ENCODE data around the gene CCDC39. TPM values are rescaled to one million over a fixed set of nuclear protein-coding genes. Genes with fewer than 3 reads are reported as not detected.
A peak's percentile ranks its signal among the peaks of the same experiment; 100 is the strongest.

CCDC39 gene
- total RNA-seq, 1 experiment from 2014 or later, result 0.79 TPM

GRCh38 chr3:180600473-180600872 lies 78.8 kb downstream of the CCDC39 start:
- Histone ChIP-seq H3K14ac (ENCODE audit: insufficient read depth, low read length) (no peak overlapping the region), H3K4me2 (ENCODE audit: insufficient read depth, insufficient read length, low read length) (no peak overlapping the region), H2BK120ac (ENCODE audit: low read depth, low read length, poor library complexity, severe bottlenecking) (no peak overlapping the region), H3K27me3 (ENCODE audit: insufficient read depth, low read length) (no peaks in the 10 kb centered on the region), H3K4ac (ENCODE audit: low read depth, low read length) (no peak overlapping the region), H3K4me1 (ENCODE audit: insufficient read depth, low read length) (no peaks in the 10 kb centered on the region), H3K79me1 (ENCODE audit: insufficient read depth, low read depth, low read length, poor library complexity, severe bottlenecking) (no peaks in the 10 kb centered on the region), H4K91ac (ENCODE audit: insufficient read length, low read depth, low read length) (no peak overlapping the region), H3K27ac (ENCODE audit: insufficient read length, low read depth, low read length) (no peak overlapping the region), H3K79me2 (ENCODE audit: insufficient read depth, low read length) (no peaks in the 10 kb centered on the region; the same call in 1 of the 2 replicates), H2AK5ac (ENCODE audit: insufficient read length, low read length) (no peak overlapping the region), H4K8ac (replicated peaks; ENCODE audit: insufficient read length, low read depth, low read length) (no peak overlapping the region), H3T11ph (ENCODE audit: low read length) (no peak overlapping the region), H2BK5ac (ENCODE audit: insufficient read length, low read length) (no peak overlapping the region), H3K18ac (ENCODE audit: insufficient read length, low read depth, low read length) (no peak overlapping the region), H2BK12ac (ENCODE audit: insufficient read length, low read depth, low read length) (no peak overlapping the region), H2BK20ac (ENCODE audit: low read depth, low read length, poor library complexity, severe bottlenecking) (no peak overlapping the region), H3K9me3 (ENCODE audit: control insufficient read depth, low read depth, low read length) (no peaks in the 10 kb centered on the region), H2AFZ (ENCODE audit: low read length) (no peak overlapping the region), H3K9ac (ENCODE audit: extremely low read depth, insufficient read length, low read length) (no peak overlapping the region), H3K23me2 (ENCODE audit: insufficient read length, low read depth, low read length, poor library complexity, severe bottlenecking) (peaks cover 4% of the 10 kb centered on the region), H4K5ac (ENCODE audit: insufficient read length, low read depth, low read length) (no peak overlapping the region), H3K23ac (ENCODE audit: insufficient read length, low read depth, low read length) (no peak overlapping the region), H4K20me1 (ENCODE audit: control insufficient read depth, insufficient read depth, insufficient read length) (no peaks in the 10 kb centered on the region), H2BK15ac (ENCODE audit: low read depth, low read length) (no peak overlapping the region), H3K56ac (ENCODE audit: insufficient read length, low read depth, low read length) (no peak overlapping the region)
- H3K36me3 Mint-ChIP-seq (ENCODE audit: insufficient read depth in 1 of 3, low read depth in 3 of 3), result peaks cover 3 to 18% (median 13%) of the 10 kb centered on the region in 3 experiments; a peak in 5 of 7 replicates
- peaks cover 44% of the 10 kb centered on the region for H3K27me3 Mint-ChIP-seq (ENCODE audit: low read depth)
- H3K27ac Mint-ChIP-seq, result no peak overlapping the region
- no peak for DNase-seq
- no peaks in the 10 kb centered on the region for H3K9me3 Mint-ChIP-seq
- no peak for TF ChIP-seq CTCF (conservative IDR thresholded peaks at IDR 0.05)
- peak overlapping the region in 1 of 2 experiments; percentile 92; a peak in 1 of 5 replicates for H3K4me3 Mint-ChIP-seq
- no CpG with 5 or more reads among the region's 15 CpGs for WGBS (ENCODE audit: extremely low coverage, insufficient read length, low lambda C conversion rate)
- H3K4me1 Mint-ChIP-seq, result peaks cover 6 to 14% of the 10 kb centered on the region in 2 experiments

Data from H9 (cell line).